H9 (cell line): ENCODE measurements around the gene BOD1L1. TPM values are rescaled to one million over a fixed set of nuclear protein-coding genes. Genes with fewer than 3 reads are reported as not detected.

Source experiments
- DNase-seq: peaks from one replicate; pipeline ENCODE4 v3.0.0-alpha.2; 2017
- H2AFZ ChIP-seq: one replicate; pipeline ENCODE4 v1.6.1; 2013; ENCODE audit warnings: mild to moderate bottlenecking, low read length, control low read depth, moderate library complexity
- H2AK5ac ChIP-seq: 2 replicates; pipeline ENCODE4 v1.6.1; 2013; ENCODE audit warnings: low read length, control low read depth, mixed read lengths; ENCODE audit not compliant: insufficient read length
- H2BK120ac ChIP-seq: one replicate; pipeline ENCODE4 v1.6.1; 2013; ENCODE audit warnings: low read depth, mild to moderate bottlenecking, low read length, control low read depth, inconsistent platforms; ENCODE audit not compliant: poor library complexity, severe bottlenecking
- H2BK12ac ChIP-seq: 2 replicates; pipeline ENCODE4 v1.6.1; 2013; ENCODE audit warnings: low read length, control low read depth, mixed read lengths, low read depth; ENCODE audit not compliant: insufficient read length
- H2BK15ac ChIP-seq: 2 replicates; pipeline ENCODE4 v1.6.1; 2013; ENCODE audit warnings: low read depth, low read length, control low read depth
- H2BK20ac ChIP-seq: one replicate; pipeline ENCODE4 v1.6.1; 2013; ENCODE audit warnings: low read depth, mild to moderate bottlenecking, low read length, control low read depth, inconsistent platforms; ENCODE audit not compliant: poor library complexity, severe bottlenecking
- H2BK5ac ChIP-seq: 2 replicates; pipeline ENCODE4 v1.6.1; 2013; ENCODE audit warnings: low read length, control low read depth, mixed read lengths; ENCODE audit not compliant: insufficient read length
- H3K14ac ChIP-seq: 2 replicates; pipeline ENCODE4 v1.6.1; 2013; ENCODE audit warnings: low read length, control low read depth; ENCODE audit not compliant: insufficient read depth
- H3K18ac ChIP-seq: 2 replicates; pipeline ENCODE4 v1.6.1; 2013; ENCODE audit warnings: low read depth, mild to moderate bottlenecking, mixed read lengths, low read length, control low read depth; ENCODE audit not compliant: insufficient read length
- H3K23ac ChIP-seq: 2 replicates; pipeline ENCODE4 v1.6.1; 2013; ENCODE audit warnings: low read length, control low read depth, mixed read lengths, low read depth; ENCODE audit not compliant: insufficient read length
- H3K23me2 ChIP-seq: 2 replicates; pipeline ENCODE4 v1.6.1; 2013; ENCODE audit warnings: low read depth, mild to moderate bottlenecking, mixed read lengths, low read length, control low read depth; ENCODE audit not compliant: insufficient read length, poor library complexity, severe bottlenecking
- H3K27ac ChIP-seq: 2 replicates; pipeline ENCODE4 v1.5.1; 2013; ENCODE audit warnings: low read length, control low read depth, mixed read lengths, low read depth; ENCODE audit not compliant: insufficient read length
- H3K27me3 ChIP-seq: 2 replicates; pipeline ENCODE4 v1.6.1; 2013; ENCODE audit warnings: low read length, control low read depth, inconsistent platforms; ENCODE audit not compliant: insufficient read depth
- H3K4ac ChIP-seq: 2 replicates; pipeline ENCODE4 v1.6.1; 2013; ENCODE audit warnings: low read depth, mild to moderate bottlenecking, control low read depth, inconsistent platforms, low read length, moderate library complexity
- H3K4me1 ChIP-seq: 2 replicates; pipeline ENCODE4 v1.6.1; 2013; ENCODE audit warnings: low read length, control low read depth, inconsistent platforms; ENCODE audit not compliant: insufficient read depth
- H3K4me2 ChIP-seq: 2 replicates; pipeline ENCODE4 v1.6.1; 2013; ENCODE audit warnings: low read length, control low read depth, mixed read lengths; ENCODE audit not compliant: insufficient read length, insufficient read depth
- H3K56ac ChIP-seq: 2 replicates; pipeline ENCODE4 v1.6.1; 2013; ENCODE audit warnings: low read depth, mild to moderate bottlenecking, mixed read lengths, low read length, control low read depth; ENCODE audit not compliant: insufficient read length
- H3K79me1 ChIP-seq: 2 replicates; pipeline ENCODE4 v1.6.1; 2013; ENCODE audit warnings: low read depth, mild to moderate bottlenecking, moderate library complexity, low read length, control low read depth, inconsistent platforms; ENCODE audit not compliant: insufficient read depth, poor library complexity, severe bottlenecking
- H3K79me2 ChIP-seq: 2 replicates; pipeline ENCODE4 v1.6.1; 2013; ENCODE audit warnings: low read length, control low read depth, inconsistent platforms; ENCODE audit not compliant: insufficient read depth
- H3K9ac ChIP-seq: 2 replicates; pipeline ENCODE4 v1.6.1; 2013; ENCODE audit warnings: low read length, control low read depth, mixed read lengths; ENCODE audit not compliant: insufficient read length; ENCODE audit errors: extremely low read depth
- H3K9me3 ChIP-seq: one replicate; pipeline ENCODE4 v1.6.1; 2013; ENCODE audit warnings: low read depth, low read length, inconsistent platforms; ENCODE audit not compliant: control insufficient read depth
- H3T11ph ChIP-seq: one replicate; pipeline ENCODE4 v1.6.1; 2013; ENCODE audit warnings: mild to moderate bottlenecking, low read length, control low read depth, inconsistent platforms
- H4K20me1 ChIP-seq: one replicate; pipeline ENCODE4 v1.6.1; 2013; ENCODE audit not compliant: control insufficient read depth, insufficient read length, insufficient read depth
- H4K5ac ChIP-seq: 2 replicates; pipeline ENCODE4 v1.6.1; 2013; ENCODE audit warnings: low read depth, mild to moderate bottlenecking, mixed read lengths, low read length, control low read depth; ENCODE audit not compliant: insufficient read length
- H4K8ac ChIP-seq: replicated peaks from 2 replicates; pipeline ENCODE4 v1.6.1; 2013; ENCODE audit warnings: low read length, control low read depth, mixed read lengths, low read depth; ENCODE audit not compliant: insufficient read length
- H4K91ac ChIP-seq: 2 replicates; pipeline ENCODE4 v1.6.1; 2013; ENCODE audit warnings: low read depth, mild to moderate bottlenecking, moderate library complexity, mixed read lengths, low read length, control low read depth; ENCODE audit not compliant: insufficient read length
- H3K27ac Mint-ChIP-seq, 3 experiments: 2 replicates in 2 of 3; 3 replicates in 1 of 3; pipeline ENCODE4 v1.8.0; 2020 to 2021; ENCODE audit warnings: mixed read lengths in 3 of 3, mild to moderate bottlenecking in 1 of 3, moderate library complexity in 1 of 3
- H3K27me3 Mint-ChIP-seq: 2 replicates; pipeline ENCODE4 v1.8.0; 2021; ENCODE audit warnings: low read depth, mild to moderate bottlenecking, moderate library complexity, mixed read lengths
- H3K36me3 Mint-ChIP-seq, 3 experiments: 2 replicates in 2 of 3; 3 replicates in 1 of 3; pipeline ENCODE4 v1.8.0; 2020 to 2021; ENCODE audit warnings: low read depth in 3 of 3, mixed read lengths in 3 of 3; ENCODE audit not compliant: insufficient read depth in 1 of 3
- H3K4me1 Mint-ChIP-seq, 2 experiments: 2 replicates each; pipeline ENCODE4 v1.8.0; 2020; ENCODE audit warnings: mixed read lengths in 2 of 2
- H3K4me3 Mint-ChIP-seq, 2 experiments: 2 replicates in 1 of 2; 3 replicates in 1 of 2; pipeline ENCODE4 v1.8.0; 2020 to 2021; ENCODE audit warnings: mild to moderate bottlenecking in 2 of 2, mixed read lengths in 2 of 2, moderate library complexity in 1 of 2
- H3K9me3 Mint-ChIP-seq, 2 experiments: 2 replicates in 1 of 2; 3 replicates in 1 of 2; pipeline ENCODE4 v1.8.0; 2020; ENCODE audit warnings: mild to moderate bottlenecking in 2 of 2, mixed read lengths in 2 of 2, moderate library complexity in 1 of 2
- CTCF ChIP-seq: fragments of 200-600 bp; sonication (generic); conservative IDR thresholded peaks from 3 replicates; pipeline ENCODE4 v1.8.0; 2021; ENCODE audit warnings: antibody characterized with exemption, mild to moderate bottlenecking
- WGBS: extraction: QIAGEN DNeasy Blood & Tissue Kit; methylation state at CpG from one replicate; pipeline ENCODE4 v1.1.7; 2013; ENCODE audit warnings: missing lambda C conversion rate, low lambda C conversion rate, mixed read lengths; ENCODE audit not compliant: insufficient read length; ENCODE audit errors: extremely low coverage; 5-methylcytosine and 5-hydroxymethylcytosine counted together
- total RNA-seq: library from RNA; stranded (reverse); gene quantifications from 2 replicates; pipeline ENCODE4 v1.2.1, GENCODE V29; 2021

BOD1L1 gene
- total RNA-seq, 1 experiment from 2014 or later, result 37.8 TPM

GRCh38 chr4:13633671-13634070 is 6.1 kb upstream of the BOD1L1 start:
- Histone ChIP-seq H3K56ac (no peak overlapping the region), H3K27ac (no peak overlapping the region), H2BK120ac (no peak overlapping the region), H2AFZ (no peak overlapping the region), H3T11ph (no peak overlapping the region), H3K79me1 (no peaks in the 10 kb centered on the region), H4K5ac (no peak overlapping the region), H3K4me1 (no peaks in the 10 kb centered on the region), H3K79me2 (no peaks in the 10 kb centered on the region), H3K23me2 (no peaks in the 10 kb centered on the region), H2BK15ac (no peak overlapping the region), H4K20me1 (no peaks in the 10 kb centered on the region), H2BK5ac (no peak overlapping the region), H4K91ac (no peak overlapping the region), H3K4ac (no peak overlapping the region), H3K23ac (no peak overlapping the region), H2AK5ac (no peak overlapping the region), H4K8ac (no peak overlapping the region), H3K18ac (no peak overlapping the region), H2BK20ac (no peak overlapping the region), H3K9me3 (no peaks in the 10 kb centered on the region), H3K27me3 (no peaks in the 10 kb centered on the region), H2BK12ac (no peak overlapping the region), H3K4me2 (no peak overlapping the region), H3K9ac (no peak overlapping the region), H3K14ac (no peak overlapping the region)
- peak overlapping the region in 1 of 3 experiments; percentile 4; a peak in 1 of 7 replicates for H3K27ac Mint-ChIP-seq
- H3K36me3 Mint-ChIP-seq, result no peaks in the 10 kb centered on the region
- DNase-seq, result no peak
- WGBS, result no CpG with 5 or more reads among the region's 1 CpG
- H3K4me3 Mint-ChIP-seq, result no peak overlapping the region
- no peak for TF ChIP-seq CTCF
- H3K9me3 Mint-ChIP-seq, result no peaks in the 10 kb centered on the region
- no peaks in the 10 kb centered on the region; the same call in 1 of the 2 replicates for H3K27me3 Mint-ChIP-seq
- H3K4me1 Mint-ChIP-seq, result peaks cover under 1% of the 10 kb centered on the region in 2 experiments; a peak in 1 of 4 replicates
